A673 (cell line): ENCODE results near the gene DLGAP1.

ENCODE experiments used
- EZH2 ChIP-seq: fragments of 200-600 bp; sonication (generic); IDR thresholded peaks from 2 replicates; pipeline ENCODE4 v1.6.1; 2017; ENCODE audit warnings: borderline replicate concordance, low read depth, mild to moderate bottlenecking, mixed read lengths, antibody characterized with exemption, low read length; ENCODE audit not compliant: poor library complexity, severe bottlenecking
- TF ChIP-seq, protein P1 (sequence below): fragments of 300-800, 200-600 bp; sonication (generic); conservative IDR thresholded peaks from 2 replicates; pipeline ENCODE4 v1.5.1; 2017; ENCODE audit warnings: low read depth, mild to moderate bottlenecking, antibody characterized with exemption, low read length, moderate library complexity, mixed read lengths

DNA sequence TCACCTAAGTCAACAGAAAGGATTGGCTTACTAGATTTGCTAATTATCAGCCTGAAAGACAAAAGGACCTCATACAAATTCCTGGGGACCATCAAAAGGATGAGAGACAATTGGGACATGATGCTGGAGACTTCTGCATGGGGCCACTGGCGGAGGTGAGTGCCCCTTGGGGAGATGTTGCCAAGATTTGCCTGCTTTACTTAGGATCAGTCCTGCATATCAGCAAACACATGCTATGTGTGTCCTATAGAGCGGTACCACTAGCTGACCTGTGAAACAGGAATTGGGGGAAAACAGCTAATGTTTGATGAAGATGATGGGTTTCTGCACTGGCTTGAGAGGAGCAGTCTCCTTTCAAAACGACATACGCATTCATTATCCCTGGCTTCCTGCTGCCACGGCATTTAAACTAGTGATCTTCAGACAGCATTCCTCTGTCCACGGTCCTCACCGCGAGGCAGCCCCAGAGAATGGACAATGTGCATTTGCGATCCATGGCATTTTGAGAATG is 901.0 kb downstream of the DLGAP1 start:
- TF ChIP-seq, protein P1, sequence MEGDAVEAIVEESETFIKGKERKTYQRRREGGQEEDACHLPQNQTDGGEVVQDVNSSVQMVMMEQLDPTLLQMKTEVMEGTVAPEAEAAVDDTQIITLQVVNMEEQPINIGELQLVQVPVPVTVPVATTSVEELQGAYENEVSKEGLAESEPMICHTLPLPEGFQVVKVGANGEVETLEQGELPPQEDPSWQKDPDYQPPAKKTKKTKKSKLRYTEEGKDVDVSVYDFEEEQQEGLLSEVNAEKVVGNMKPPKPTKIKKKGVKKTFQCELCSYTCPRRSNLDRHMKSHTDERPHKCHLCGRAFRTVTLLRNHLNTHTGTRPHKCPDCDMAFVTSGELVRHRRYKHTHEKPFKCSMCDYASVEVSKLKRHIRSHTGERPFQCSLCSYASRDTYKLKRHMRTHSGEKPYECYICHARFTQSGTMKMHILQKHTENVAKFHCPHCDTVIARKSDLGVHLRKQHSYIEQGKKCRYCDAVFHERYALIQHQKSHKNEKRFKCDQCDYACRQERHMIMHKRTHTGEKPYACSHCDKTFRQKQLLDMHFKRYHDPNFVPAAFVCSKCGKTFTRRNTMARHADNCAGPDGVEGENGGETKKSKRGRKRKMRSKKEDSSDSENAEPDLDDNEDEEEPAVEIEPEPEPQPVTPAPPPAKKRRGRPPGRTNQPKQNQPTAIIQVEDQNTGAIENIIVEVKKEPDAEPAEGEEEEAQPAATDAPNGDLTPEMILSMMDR, result no peak
- TF ChIP-seq EZH2, result no peak
